PC-3 (cell line): ENCODE results near the gene RNF20. TPM values are rescaled to one million over a fixed set of nuclear protein-coding genes. Genes with fewer than 3 reads are reported as not detected.
A peak's percentile ranks its signal among the peaks of the same experiment; 100 is the strongest.
"Not testable (repeated sequence)": the region's sequence is repeated elsewhere in the genome, so short reads cannot be mapped to it uniquely, and the experiment has no call there.

Experiments
- ATAC-seq: fragments of 200-7000 bp; cut with Tn5 transposase; 2 replicates; pipeline ENCODE4 v1.9.1; 2020; ENCODE audit warnings: mild to moderate bottlenecking, moderate library complexity
- BruUV-seq: library from RNA; stranded (reverse); fragments of 400-500 nt; replicated peaks from 2 replicates; lab custom pipeline; 2021; lab: Mats Ljungman, UMichigan
- CTCF ChIA-PET: fragments of 300-600 bp; sonication (Branson Sonifier 250); formaldehyde crosslinking; loops from one replicate; lab custom pipeline; 2022; ENCODE audit warnings: antibody characterized with exemption; lab: Charles Lee
- POLR2A ChIA-PET: fragments of 300-600 bp; sonication (Branson Sonifier 250); formaldehyde crosslinking; loops from one replicate; lab custom pipeline; 2022; ENCODE audit warnings: antibody characterized with exemption; ENCODE audit not compliant: unreplicated experiment; lab: Charles Lee
- DNase-seq: peaks from one replicate; pipeline ENCODE4 v3.0.0-alpha.2; 2015
- H2AFZ ChIP-seq: fragments of 300-600 bp; sonication (generic); 2 replicates; pipeline ENCODE4 v1.6.0; 2016; ENCODE audit warnings: antibody characterized with exemption, low read length
- H3F3A ChIP-seq: fragments of 300-600 bp; sonication (generic); one replicate; pipeline ENCODE4 v1.6.0; 2017; ENCODE audit warnings: antibody characterized with exemption, low read length, control low read depth, mild to moderate bottlenecking; ENCODE audit not compliant: unreplicated experiment
- H3K27ac ChIP-seq: fragments of 300-600 bp; sonication (generic); 2 replicates; pipeline ENCODE4 v1.5.1; 2016; ENCODE audit warnings: mild to moderate bottlenecking, low read length
- H3K27me3 ChIP-seq: fragments of 300-600 bp; sonication (generic); 2 replicates; pipeline ENCODE4 v1.6.1; 2016; ENCODE audit warnings: low read length, mixed read lengths
- H3K36me3 ChIP-seq: fragments of 300-600 bp; sonication (generic); 2 replicates; pipeline ENCODE4 v1.6.1; 2016; ENCODE audit warnings: low read depth, mixed run types, low read length, mixed read lengths
- H3K4me1 ChIP-seq: fragments of 300-600 bp; sonication (generic); 2 replicates; pipeline ENCODE4 v1.5.1; 2016; ENCODE audit warnings: low read length; ENCODE audit not compliant: insufficient read depth
- H3K4me2 ChIP-seq: fragments of 300-600 bp; sonication (generic); 2 replicates; pipeline ENCODE4 v1.6.0; 2016; ENCODE audit warnings: low read length
- H3K4me3 ChIP-seq: fragments of 300-600 bp; sonication (generic); 2 replicates; pipeline ENCODE4 v1.5.1; 2016; ENCODE audit warnings: mild to moderate bottlenecking, low read length, mixed read lengths
- H3K79me2 ChIP-seq: fragments of 300-600 bp; sonication (generic); 2 replicates; pipeline ENCODE4 v1.6.1; 2017; ENCODE audit warnings: low read length, mixed read lengths
- H3K9ac ChIP-seq: fragments of 300-600 bp; sonication (generic); 2 replicates; pipeline ENCODE4 v1.6.0; 2016; ENCODE audit warnings: mild to moderate bottlenecking, low read length
- H3K9me2 ChIP-seq: fragments of 300-600 bp; sonication (generic); replicated peaks from 2 replicates; pipeline ENCODE4 v1.6.1; 2016; ENCODE audit warnings: mixed run types, low read length, mixed read lengths
- H3K9me3 ChIP-seq: fragments of 300-600 bp; sonication (generic); 2 replicates; pipeline ENCODE4 v1.6.1; 2016; ENCODE audit warnings: low read length, mixed read lengths
- H4K20me1 ChIP-seq: fragments of 300-600 bp; sonication (generic); 2 replicates; pipeline ENCODE4 v1.6.1; 2016; ENCODE audit warnings: low read length, mixed read lengths
- CTCF ChIP-seq: fragments of 300-600 bp; sonication (generic); conservative IDR thresholded peaks from 2 replicates; pipeline ENCODE4 v1.5.1; 2017; ENCODE audit warnings: antibody characterized with exemption, low read depth, mild to moderate bottlenecking, low read length
- EZH2 ChIP-seq: fragments of 300-600 bp; sonication (generic); IDR thresholded peaks from one replicate; pipeline ENCODE4 v1.6.1; 2017; ENCODE audit warnings: antibody characterized with exemption, mild to moderate bottlenecking, low read length; ENCODE audit not compliant: unreplicated experiment
- EZH2phosphoT487 ChIP-seq: fragments of 300-600 bp; sonication (generic); IDR thresholded peaks from 2 replicates; pipeline ENCODE4 v1.6.1; 2018; ENCODE audit warnings: mild to moderate bottlenecking, antibody characterized with exemption, low read length, borderline replicate concordance
- intact Hi-C: fragments of 100-400 bp; cut with micrococcal nuclease; formaldehyde crosslinking; loops from 2 replicates; pipeline ENCODE4 v1.9.0; 2023
- total RNA-seq: library from RNA; depleted of rRNA; stranded (reverse); fragments of >200 nt; gene quantifications from 2 replicates; pipeline ENCODE4 v1.2.3, GENCODE V29; 2014

RNF20 gene
- total RNA-seq, 1 experiment from 2014 or later = 14.7 TPM

DNA sequence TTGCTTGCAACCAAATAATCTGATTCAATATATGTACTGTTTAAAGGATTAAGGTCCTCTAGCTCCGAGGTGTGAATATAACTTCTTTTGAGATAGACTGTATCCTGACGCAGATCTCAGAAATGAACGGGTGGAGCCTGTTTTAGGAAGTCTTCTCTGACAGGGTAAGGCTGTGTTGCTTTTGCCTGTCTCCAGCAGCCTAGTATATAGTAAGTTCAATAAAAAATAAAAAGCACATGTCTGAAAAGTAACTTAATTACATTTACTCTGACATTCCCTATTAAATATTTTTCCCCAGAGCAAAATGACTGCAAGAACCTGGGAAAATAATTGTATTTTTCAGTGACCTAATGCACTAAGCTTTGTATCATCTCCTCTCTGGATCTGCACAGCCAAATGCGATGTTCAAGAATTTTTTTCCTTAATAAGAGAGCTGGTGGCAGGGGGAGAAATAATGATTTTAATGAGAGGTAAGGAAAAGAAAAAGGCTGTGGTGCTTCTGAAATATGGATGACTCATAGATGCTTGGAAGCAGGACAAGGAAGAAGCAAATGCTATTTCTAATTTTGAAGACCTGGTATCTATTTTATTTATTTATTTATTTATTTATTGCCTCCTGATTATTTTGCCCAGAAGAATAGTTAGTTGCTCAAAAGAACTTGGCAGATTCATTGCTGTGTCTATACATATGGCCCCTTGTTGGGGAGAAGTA, 53.8 kb downstream of the RNF20 start:
- Histone ChIP-seq H3K36me3 (no peaks in the 10 kb centered on the region), H3K9me2 (no peaks in the 10 kb centered on the region), H3F3A (no peaks in the 10 kb centered on the region), H2AFZ (no peak overlapping the region), H3K4me3 (no peak overlapping the region), H3K27ac (no peak overlapping the region), H3K9ac (no peak overlapping the region), H3K27me3 (no peaks in the 10 kb centered on the region), H3K9me3 (no peaks in the 10 kb centered on the region), H3K4me2 (no peak overlapping the region), H4K20me1 (no peaks in the 10 kb centered on the region), H3K4me1 (peaks cover 3% of the 10 kb centered on the region; the same call in 1 of the 2 replicates), H3K79me2 (no peaks in the 10 kb centered on the region)
- DNase-seq (no peak), ATAC-seq (no peak)
- no TSS peak for BruUV-seq
- TF ChIP-seq EZH2 (no peak), CTCF (no peak), EZH2phosphoT487 (no peak)
- intact Hi-C loops = no loop called here
- ChIA-PET POLR2A (no interaction called here), CTCF (no interaction called here)

DNA sequence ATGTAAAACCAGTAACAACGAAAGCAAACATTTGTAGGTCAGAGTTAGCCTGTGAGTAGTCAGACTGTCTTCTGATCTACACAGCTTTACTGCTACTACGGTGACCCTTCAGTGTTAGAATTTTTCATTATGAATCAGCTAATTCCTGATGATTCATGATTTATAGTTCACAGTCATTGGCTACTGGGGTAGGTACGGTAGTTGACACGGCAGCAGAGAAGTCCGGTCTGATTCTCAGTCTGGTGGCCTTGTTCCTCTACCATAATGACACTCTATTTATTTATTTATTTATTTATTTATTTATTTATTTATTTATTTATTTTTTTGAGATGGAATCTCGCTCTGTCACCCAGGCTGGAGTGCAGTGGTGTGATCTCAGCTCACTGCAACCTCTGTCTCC, 56.4 kb downstream of the RNF20 start:
- H2AFZ ChIP-seq, H3K4me1 ChIP-seq, H3K9me3 ChIP-seq, H3K4me2 ChIP-seq, BruUV-seq, POLR2A ChIA-PET, H3K27ac ChIP-seq, CTCF ChIA-PET, H4K20me1 ChIP-seq, H3K9ac ChIP-seq, H3K79me2 ChIP-seq, H3K36me3 ChIP-seq, H3K27me3 ChIP-seq, H3F3A ChIP-seq, intact Hi-C loops, H3K9me2 ChIP-seq, H3K4me3 ChIP-seq: not testable (repeated sequence)
- ATAC-seq (peak; percentile 71), DNase-seq (peak; percentile 59)

DNA sequence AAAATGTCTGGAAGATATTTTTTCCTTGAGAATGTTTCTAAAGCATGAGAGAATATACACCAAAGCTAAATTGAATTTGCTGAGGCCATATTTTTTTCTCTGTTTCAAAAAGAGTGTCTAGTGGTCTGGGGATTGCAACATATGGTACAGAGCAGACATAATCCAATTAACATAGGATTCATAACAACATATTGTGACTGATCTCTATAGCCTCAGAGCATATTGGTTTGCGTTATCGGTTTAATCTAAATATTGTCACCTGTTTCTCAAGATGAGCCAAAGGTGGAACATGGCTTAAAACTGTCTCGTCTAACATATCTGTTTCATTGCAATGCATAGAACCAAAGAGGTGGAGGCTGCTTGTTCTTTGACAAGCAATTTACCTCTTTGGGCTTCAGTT, 57.2 kb downstream of the RNF20 start:
- no peak for TF ChIP-seq CTCF
- Histone ChIP-seq H3K4me1 (peaks cover 3% of the 10 kb centered on the region; the same call in 1 of the 2 replicates), H4K20me1 (no peaks in the 10 kb centered on the region), H3K27me3 (peaks cover 7% of the 10 kb centered on the region; the same call in 1 of the 2 replicates), H3K4me3 (no peak overlapping the region), H3F3A (no peaks in the 10 kb centered on the region), H3K4me2 (no peak overlapping the region), H2AFZ (no peak overlapping the region), H3K9me3 (no peaks in the 10 kb centered on the region), H3K9ac (no peak overlapping the region), H3K27ac (no peak overlapping the region), H3K9me2 (no peaks in the 10 kb centered on the region), H3K79me2 (no peaks in the 10 kb centered on the region), H3K36me3 (no peaks in the 10 kb centered on the region)
- BruUV-seq = no TSS peak
- ChIA-PET POLR2A (no interaction called here), CTCF (no interaction called here)
- intact Hi-C loops = no loop called here
- DNase-seq (no peak), ATAC-seq (no peak)
